Measurements from ENCODE around the gene FOXRED2. TPM values are rescaled to one million over a fixed set of nuclear protein-coding genes. Genes with fewer than 3 reads are reported as not detected.

Gene FOXRED2
- total and polyA plus RNA-seq, 2 experiments from 2014 or later = 11.5 to 38.3 TPM

DNA sequence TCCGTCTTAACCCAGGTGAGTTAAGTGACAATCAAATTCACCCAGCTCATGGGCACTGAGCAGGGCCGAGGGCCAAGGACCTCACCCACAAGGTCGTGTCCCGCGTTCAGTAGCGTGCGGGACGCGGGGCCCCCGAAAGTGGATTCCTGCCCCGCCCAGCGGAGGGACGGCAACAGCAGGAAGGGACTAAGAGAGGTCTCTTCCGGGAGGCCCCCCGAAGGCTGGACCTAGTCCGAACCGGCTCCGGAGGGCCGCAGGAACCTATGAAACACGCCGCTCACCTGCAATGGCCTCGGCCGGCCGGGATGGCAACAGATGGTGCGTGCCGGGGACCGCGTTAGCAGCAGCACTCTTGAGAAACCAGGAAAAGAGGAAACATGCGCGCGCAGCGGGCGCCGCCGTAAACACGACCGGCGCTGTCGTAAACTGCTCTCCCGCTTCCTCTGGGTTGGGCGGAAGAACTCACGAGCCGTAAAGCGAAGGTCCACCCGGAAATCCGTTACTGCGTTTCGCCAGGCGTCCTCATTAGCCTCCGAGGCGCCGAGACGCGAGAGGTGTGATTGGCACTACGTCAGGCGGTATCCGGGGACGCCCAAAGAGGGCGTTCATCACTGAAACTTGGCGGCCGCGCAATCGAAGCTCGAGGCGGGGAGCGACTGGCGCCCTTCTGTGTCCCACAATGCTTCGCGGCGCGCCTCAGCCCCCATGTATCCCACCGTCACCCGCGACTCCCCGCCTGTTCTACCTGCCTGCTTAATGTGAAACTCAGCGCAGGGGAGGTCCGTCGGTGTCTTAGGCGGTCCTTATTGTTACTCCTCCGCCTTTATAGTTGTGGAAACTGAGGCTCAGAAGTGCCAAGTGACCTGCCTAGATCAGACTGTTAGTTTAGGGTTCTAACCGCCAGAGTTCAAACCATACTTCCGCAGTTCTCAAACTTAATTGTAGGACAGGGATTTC lies 22.2 kb upstream of the FOXRED2 start, which contains the start of gene EIF3D:
TSS of gene EIF3D (minus strand) at position 372 of the 957 bp plus-strand sequence. CDS start 3,045 bp downstream, outside the sequence.
- peaks cover 35% of the 10 kb centered on the region for H3K36me3 Mint-ChIP-seq (ENCODE audit: low read depth)
- H3K79me2 ChIP-seq (replicated peaks; ENCODE audit: insufficient read depth) = peaks cover 30% of the 10 kb centered on the region
- H2AFZ ChIP-seq = peak within 1 kb of the TSS; percentile 88; the same call in 1 of the 2 replicates
- 0 out of 2 replicates have a peak, but pooled peaks cover 3% of the 10 kb centered on the region for H3K9me2 ChIP-seq (ENCODE audit: insufficient read depth)
- H3K4me3 ChIP-seq = peak within 1 kb of the TSS; percentile 100
- peak within 1 kb of the TSS; percentile 99 for H3K27ac ChIP-seq (ENCODE audit: low read depth)
- H3K36me3 ChIP-seq (ENCODE audit: insufficient read depth) = peaks cover 29% of the 10 kb centered on the region
- peaks cover 29% of the 10 kb centered on the region for H3F3A ChIP-seq (replicated peaks; ENCODE audit: low read depth)
- peaks cover 15% of the 10 kb centered on the region for H3K27me3 Mint-ChIP-seq (ENCODE audit: insufficient read depth, low read depth, poor library complexity)
- TF ChIP-seq, protein P1, sequence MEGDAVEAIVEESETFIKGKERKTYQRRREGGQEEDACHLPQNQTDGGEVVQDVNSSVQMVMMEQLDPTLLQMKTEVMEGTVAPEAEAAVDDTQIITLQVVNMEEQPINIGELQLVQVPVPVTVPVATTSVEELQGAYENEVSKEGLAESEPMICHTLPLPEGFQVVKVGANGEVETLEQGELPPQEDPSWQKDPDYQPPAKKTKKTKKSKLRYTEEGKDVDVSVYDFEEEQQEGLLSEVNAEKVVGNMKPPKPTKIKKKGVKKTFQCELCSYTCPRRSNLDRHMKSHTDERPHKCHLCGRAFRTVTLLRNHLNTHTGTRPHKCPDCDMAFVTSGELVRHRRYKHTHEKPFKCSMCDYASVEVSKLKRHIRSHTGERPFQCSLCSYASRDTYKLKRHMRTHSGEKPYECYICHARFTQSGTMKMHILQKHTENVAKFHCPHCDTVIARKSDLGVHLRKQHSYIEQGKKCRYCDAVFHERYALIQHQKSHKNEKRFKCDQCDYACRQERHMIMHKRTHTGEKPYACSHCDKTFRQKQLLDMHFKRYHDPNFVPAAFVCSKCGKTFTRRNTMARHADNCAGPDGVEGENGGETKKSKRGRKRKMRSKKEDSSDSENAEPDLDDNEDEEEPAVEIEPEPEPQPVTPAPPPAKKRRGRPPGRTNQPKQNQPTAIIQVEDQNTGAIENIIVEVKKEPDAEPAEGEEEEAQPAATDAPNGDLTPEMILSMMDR (conservative IDR thresholded peaks at IDR 0.05; ENCODE audit: low read depth in 2 of 2) = no peak
- TF ChIP-seq CREB1 (CRISPR knock-in tag; IDR thresholded peaks at IDR 0.05; ENCODE audit: low read depth) (peak; percentile 80), EZH2phosphoT487 (IDR thresholded peaks at IDR 0.05; ENCODE audit: unreplicated experiment) (no peak), POLR2AphosphoS5 (IDR thresholded peaks at IDR 0.05; ENCODE audit: low read depth) (peak; percentile 70), JUNB (IDR thresholded peaks at IDR 0.05; ENCODE audit: unreplicated experiment) (no peak), ZNF331 (CRISPR knock-in tag; IDR thresholded peaks at IDR 0.05; ENCODE audit: low read depth) (no peak), STAT1 (IDR thresholded peaks at IDR 0.05; ENCODE audit: unreplicated experiment) (no peak), ZNF114 (CRISPR knock-in tag; IDR thresholded peaks at IDR 0.05) (no peak), EZH2 (IDR thresholded peaks at IDR 0.05; ENCODE audit: low read depth, unreplicated experiment) (no peak), NANOG (IDR thresholded peaks at IDR 0.05; ENCODE audit: borderline replicate concordance) (no peak)
- TF ChIP-seq, protein P2, sequence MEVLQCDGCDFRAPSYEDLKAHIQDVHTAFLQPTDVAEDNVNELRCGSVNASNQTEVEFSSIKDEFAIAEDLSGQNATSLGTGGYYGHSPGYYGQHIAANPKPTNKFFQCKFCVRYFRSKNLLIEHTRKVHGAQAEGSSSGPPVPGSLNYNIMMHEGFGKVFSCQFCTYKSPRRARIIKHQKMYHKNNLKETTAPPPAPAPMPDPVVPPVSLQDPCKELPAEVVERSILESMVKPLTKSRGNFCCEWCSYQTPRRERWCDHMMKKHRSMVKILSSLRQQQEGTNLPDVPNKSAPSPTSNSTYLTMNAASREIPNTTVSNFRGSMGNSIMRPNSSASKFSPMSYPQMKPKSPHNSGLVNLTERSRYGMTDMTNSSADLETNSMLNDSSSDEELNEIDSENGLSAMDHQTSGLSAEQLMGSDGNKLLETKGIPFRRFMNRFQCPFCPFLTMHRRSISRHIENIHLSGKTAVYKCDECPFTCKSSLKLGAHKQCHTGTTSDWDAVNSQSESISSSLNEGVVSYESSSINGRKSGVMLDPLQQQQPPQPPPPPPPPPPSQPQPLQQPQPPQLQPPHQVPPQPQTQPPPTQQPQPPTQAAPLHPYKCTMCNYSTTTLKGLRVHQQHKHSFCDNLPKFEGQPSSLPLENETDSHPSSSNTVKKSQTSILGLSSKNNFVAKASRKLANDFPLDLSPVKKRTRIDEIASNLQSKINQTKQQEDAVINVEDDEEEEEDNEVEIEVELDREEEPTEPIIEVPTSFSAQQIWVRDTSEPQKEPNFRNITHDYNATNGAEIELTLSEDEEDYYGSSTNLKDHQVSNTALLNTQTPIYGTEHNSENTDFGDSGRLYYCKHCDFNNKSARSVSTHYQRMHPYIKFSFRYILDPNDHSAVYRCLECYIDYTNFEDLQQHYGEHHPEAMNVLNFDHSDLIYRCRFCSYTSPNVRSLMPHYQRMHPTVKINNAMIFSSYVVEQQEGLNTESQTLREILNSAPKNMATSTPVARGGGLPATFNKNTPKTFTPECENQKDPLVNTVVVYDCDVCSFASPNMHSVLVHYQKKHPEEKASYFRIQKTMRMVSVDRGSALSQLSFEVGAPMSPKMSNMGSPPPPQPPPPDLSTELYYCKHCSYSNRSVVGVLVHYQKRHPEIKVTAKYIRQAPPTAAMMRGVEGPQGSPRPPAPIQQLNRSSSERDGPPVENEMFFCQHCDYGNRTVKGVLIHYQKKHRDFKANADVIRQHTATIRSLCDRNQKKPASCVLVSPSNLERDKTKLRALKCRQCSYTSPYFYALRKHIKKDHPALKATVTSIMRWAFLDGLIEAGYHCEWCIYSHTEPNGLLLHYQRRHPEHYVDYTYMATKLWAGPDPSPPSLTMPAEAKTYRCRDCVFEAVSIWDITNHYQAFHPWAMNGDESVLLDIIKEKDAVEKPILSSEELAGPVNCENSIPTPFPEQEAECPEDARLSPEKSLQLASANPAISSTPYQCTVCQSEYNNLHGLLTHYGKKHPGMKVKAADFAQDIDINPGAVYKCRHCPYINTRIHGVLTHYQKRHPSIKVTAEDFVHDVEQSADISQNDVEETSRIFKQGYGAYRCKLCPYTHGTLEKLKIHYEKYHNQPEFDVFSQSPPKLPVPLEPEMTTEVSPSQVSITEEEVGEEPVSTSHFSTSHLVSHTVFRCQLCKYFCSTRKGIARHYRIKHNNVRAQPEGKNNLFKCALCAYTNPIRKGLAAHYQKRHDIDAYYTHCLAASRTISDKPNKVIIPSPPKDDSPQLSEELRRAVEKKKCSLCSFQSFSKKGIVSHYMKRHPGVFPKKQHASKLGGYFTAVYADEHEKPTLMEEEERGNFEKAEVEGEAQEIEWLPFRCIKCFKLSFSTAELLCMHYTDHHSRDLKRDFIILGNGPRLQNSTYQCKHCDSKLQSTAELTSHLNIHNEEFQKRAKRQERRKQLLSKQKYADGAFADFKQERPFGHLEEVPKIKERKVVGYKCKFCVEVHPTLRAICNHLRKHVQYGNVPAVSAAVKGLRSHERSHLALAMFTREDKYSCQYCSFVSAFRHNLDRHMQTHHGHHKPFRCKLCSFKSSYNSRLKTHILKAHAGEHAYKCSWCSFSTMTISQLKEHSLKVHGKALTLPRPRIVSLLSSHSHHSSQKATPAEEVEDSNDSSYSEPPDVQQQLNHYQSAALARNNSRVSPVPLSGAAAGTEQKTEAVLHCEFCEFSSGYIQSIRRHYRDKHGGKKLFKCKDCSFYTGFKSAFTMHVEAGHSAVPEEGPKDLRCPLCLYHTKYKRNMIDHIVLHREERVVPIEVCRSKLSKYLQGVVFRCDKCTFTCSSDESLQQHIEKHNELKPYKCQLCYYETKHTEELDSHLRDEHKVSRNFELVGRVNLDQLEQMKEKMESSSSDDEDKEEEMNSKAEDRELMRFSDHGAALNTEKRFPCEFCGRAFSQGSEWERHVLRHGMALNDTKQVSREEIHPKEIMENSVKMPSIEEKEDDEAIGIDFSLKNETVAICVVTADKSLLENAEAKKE (CRISPR knock-in tag; IDR thresholded peaks at IDR 0.05) = no peak
- TF ChIP-seq, protein P3, sequence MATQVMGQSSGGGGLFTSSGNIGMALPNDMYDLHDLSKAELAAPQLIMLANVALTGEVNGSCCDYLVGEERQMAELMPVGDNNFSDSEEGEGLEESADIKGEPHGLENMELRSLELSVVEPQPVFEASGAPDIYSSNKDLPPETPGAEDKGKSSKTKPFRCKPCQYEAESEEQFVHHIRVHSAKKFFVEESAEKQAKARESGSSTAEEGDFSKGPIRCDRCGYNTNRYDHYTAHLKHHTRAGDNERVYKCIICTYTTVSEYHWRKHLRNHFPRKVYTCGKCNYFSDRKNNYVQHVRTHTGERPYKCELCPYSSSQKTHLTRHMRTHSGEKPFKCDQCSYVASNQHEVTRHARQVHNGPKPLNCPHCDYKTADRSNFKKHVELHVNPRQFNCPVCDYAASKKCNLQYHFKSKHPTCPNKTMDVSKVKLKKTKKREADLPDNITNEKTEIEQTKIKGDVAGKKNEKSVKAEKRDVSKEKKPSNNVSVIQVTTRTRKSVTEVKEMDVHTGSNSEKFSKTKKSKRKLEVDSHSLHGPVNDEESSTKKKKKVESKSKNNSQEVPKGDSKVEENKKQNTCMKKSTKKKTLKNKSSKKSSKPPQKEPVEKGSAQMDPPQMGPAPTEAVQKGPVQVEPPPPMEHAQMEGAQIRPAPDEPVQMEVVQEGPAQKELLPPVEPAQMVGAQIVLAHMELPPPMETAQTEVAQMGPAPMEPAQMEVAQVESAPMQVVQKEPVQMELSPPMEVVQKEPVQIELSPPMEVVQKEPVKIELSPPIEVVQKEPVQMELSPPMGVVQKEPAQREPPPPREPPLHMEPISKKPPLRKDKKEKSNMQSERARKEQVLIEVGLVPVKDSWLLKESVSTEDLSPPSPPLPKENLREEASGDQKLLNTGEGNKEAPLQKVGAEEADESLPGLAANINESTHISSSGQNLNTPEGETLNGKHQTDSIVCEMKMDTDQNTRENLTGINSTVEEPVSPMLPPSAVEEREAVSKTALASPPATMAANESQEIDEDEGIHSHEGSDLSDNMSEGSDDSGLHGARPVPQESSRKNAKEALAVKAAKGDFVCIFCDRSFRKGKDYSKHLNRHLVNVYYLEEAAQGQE (IDR thresholded peaks at IDR 0.05; ENCODE audit: unreplicated experiment) = no peak
- TF ChIP-seq, protein P4, sequence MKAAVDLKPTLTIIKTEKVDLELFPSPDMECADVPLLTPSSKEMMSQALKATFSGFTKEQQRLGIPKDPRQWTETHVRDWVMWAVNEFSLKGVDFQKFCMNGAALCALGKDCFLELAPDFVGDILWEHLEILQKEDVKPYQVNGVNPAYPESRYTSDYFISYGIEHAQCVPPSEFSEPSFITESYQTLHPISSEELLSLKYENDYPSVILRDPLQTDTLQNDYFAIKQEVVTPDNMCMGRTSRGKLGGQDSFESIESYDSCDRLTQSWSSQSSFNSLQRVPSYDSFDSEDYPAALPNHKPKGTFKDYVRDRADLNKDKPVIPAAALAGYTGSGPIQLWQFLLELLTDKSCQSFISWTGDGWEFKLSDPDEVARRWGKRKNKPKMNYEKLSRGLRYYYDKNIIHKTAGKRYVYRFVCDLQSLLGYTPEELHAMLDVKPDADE (IDR thresholded peaks at IDR 0.05) = peak; percentile 97
- peaks cover 5% of the 10 kb centered on the region for H3K4me1 Mint-ChIP-seq
- H3K4me3 Mint-ChIP-seq = peak within 1 kb of the TSS; percentile 92
- peak within 1 kb of the TSS; percentile 100 for H3K4me2 ChIP-seq
- peaks cover 5% of the 10 kb centered on the region for H4K20me1 ChIP-seq (replicated peaks; ENCODE audit: insufficient read depth)
- H3K4me1 ChIP-seq (ENCODE audit: insufficient read depth) = peaks cover 6% of the 10 kb centered on the region; the same call in 1 of the 2 replicates
- DNase-seq (ENCODE audit: low spot score) (peak; percentile 99), ATAC-seq (peak; percentile 92)
- peak within 1 kb of the TSS; percentile 99 for H3K27ac Mint-ChIP-seq
- H3K27me3 ChIP-seq (ENCODE audit: insufficient read depth) = no peaks in the 10 kb centered on the region
- peaks cover 8% of the 10 kb centered on the region for H3K9me3 Mint-ChIP-seq

All from GM23338 (cell line).